Erythroblast (primary cell): ENCODE measurements around the gene ABHD4.

Experiments
- GATA1 ChIP-seq: IDR thresholded peaks from 2 replicates; pipeline ENCODE4 v1.6.1; 2011; ENCODE audit warnings: low read depth, mild to moderate bottlenecking, control low read depth, low read length, moderate library complexity
- POLR2A ChIP-seq: IDR thresholded peaks from 2 replicates; pipeline ENCODE4 v1.6.1; 2011; ENCODE audit warnings: mild to moderate bottlenecking, low read length

GRCh38 chr14:22565391-22565945, 32.6 kb upstream of the ABHD4 start:
- TF ChIP-seq POLR2A, result no peak
- no peak for TF ChIP-seq GATA1
